HEK293 (cell line): ENCODE measurements around the gene CCDC73.

Experiments
- CTCF ChIA-PET: fragments of 350-600 bp; formaldehyde crosslinking; extraction: SDS; loops from one replicate; lab custom pipeline; 2021; ENCODE audit warnings: antibody characterized with exemption; lab: Yijun Ruan, JAX
- POLR2A ChIA-PET: fragments of 300-600 bp; formaldehyde crosslinking; extraction: SDS; loops from one replicate; lab custom pipeline; 2020; ENCODE audit warnings: antibody characterized with exemption, inconsistent platforms; lab: Yijun Ruan, JAX
- H3K27ac ChIP-seq: fragments of 200-500 bp; sonication (Bioruptor generic); 2 replicates; pipeline ENCODE4 v1.5.1; 2014; ENCODE audit warnings: low read depth, low read length, control low read depth, inconsistent platforms; ENCODE audit errors: extremely low read depth
- H3K36me3 ChIP-seq, 2 experiments: fragments of 200-500 bp in 1 of 2; sonication (Bioruptor generic) in 1 of 2; 1 replicate in 1 of 2; 2 replicates in 1 of 2; pipeline ENCODE4 v1.5.1; 2014 to 2017; ENCODE audit warnings: inconsistent platforms in 2 of 2, low read length in 2 of 2; ENCODE audit not compliant: control insufficient read depth in 2 of 2, insufficient read depth in 1 of 2
- H3K4me1 ChIP-seq: fragments of 200-500 bp; sonication (Bioruptor generic); 2 replicates; pipeline ENCODE4 v1.5.1; 2014; ENCODE audit warnings: mild to moderate bottlenecking, low read length, inconsistent platforms; ENCODE audit not compliant: control insufficient read depth, insufficient read depth
- H3K4me3 ChIP-seq: 2 replicates; pipeline ENCODE4 v1.5.1; 2011; ENCODE audit warnings: low read depth, mild to moderate bottlenecking, control low read depth, low read length, moderate library complexity
- H3K9me3 ChIP-seq: fragments of 200-500 bp; sonication (Bioruptor generic); 2 replicates; pipeline ENCODE4 v1.5.1; 2014; ENCODE audit warnings: low read depth, low read length, inconsistent platforms; ENCODE audit not compliant: control insufficient read depth, insufficient read depth
- GLI2 ChIP-seq: fragments of 450-650 bp; formaldehyde crosslinking; IDR thresholded peaks from 2 replicates; pipeline ENCODE4; 2017; ENCODE audit warnings: missing biosample characterization, missing genetic modification characterization, low read depth, borderline replicate concordance
- GLIS1 ChIP-seq: fragments of 450-650 bp; formaldehyde crosslinking; IDR thresholded peaks from 2 replicates; pipeline ENCODE4 v1.5.1; 2016; ENCODE audit warnings: missing biosample characterization, missing genetic modification characterization
- KLF1 ChIP-seq: fragments of 450-650 bp; formaldehyde crosslinking; IDR thresholded peaks from 2 replicates; pipeline ENCODE4 v1.5.1; 2016; ENCODE audit warnings: missing biosample characterization, missing genetic modification characterization
- KLF16 ChIP-seq: fragments of 450-650 bp; formaldehyde crosslinking; IDR thresholded peaks from 2 replicates; pipeline ENCODE4 v1.5.1; 2017; ENCODE audit warnings: missing biosample characterization, missing genetic modification characterization
- KLF8 ChIP-seq: fragments of 450-650 bp; formaldehyde crosslinking; IDR thresholded peaks from 2 replicates; pipeline ENCODE4 v1.5.1; 2016; ENCODE audit warnings: missing biosample characterization, missing genetic modification characterization
- ZBTB21 ChIP-seq: fragments of 450-650 bp; formaldehyde crosslinking; IDR thresholded peaks from 2 replicates; pipeline ENCODE4 v1.5.1; 2017; ENCODE audit warnings: missing biosample characterization, missing genetic modification characterization
- ZNF140 ChIP-seq: fragments of 450-650 bp; formaldehyde crosslinking; IDR thresholded peaks from 2 replicates; pipeline ENCODE4 v1.5.1; 2016; ENCODE audit warnings: missing biosample characterization, missing genetic modification characterization
- ZNF174 ChIP-seq: fragments of 450-650 bp; formaldehyde crosslinking; IDR thresholded peaks from 2 replicates; pipeline ENCODE4 v1.5.0; 2017; ENCODE audit warnings: missing biosample characterization, mild to moderate bottlenecking, missing genetic modification characterization
- ZNF175 ChIP-seq: fragments of 450-650 bp; formaldehyde crosslinking; IDR thresholded peaks from 2 replicates; pipeline ENCODE4 v1.5.1; 2016; ENCODE audit warnings: missing biosample characterization, missing genetic modification characterization
- ZNF350 ChIP-seq: fragments of 450-650 bp; formaldehyde crosslinking; IDR thresholded peaks from 2 replicates; pipeline ENCODE4 v1.5.0; 2017; ENCODE audit warnings: missing biosample characterization, mild to moderate bottlenecking, missing genetic modification characterization
- ZNF366 ChIP-seq: fragments of 450-650 bp; formaldehyde crosslinking; conservative IDR thresholded peaks from 2 replicates; pipeline ENCODE4 v1.5.1; 2016; ENCODE audit warnings: missing biosample characterization, missing genetic modification characterization
- ZNF394 ChIP-seq: fragments of 450-650 bp; formaldehyde crosslinking; IDR thresholded peaks from 2 replicates; pipeline ENCODE4 v1.5.1; 2016; ENCODE audit warnings: missing biosample characterization, missing genetic modification characterization, mild to moderate bottlenecking, moderate library complexity, borderline replicate concordance
- ZNF426 ChIP-seq: fragments of 450-650 bp; formaldehyde crosslinking; IDR thresholded peaks from 2 replicates; pipeline ENCODE4 v1.5.1; 2017; ENCODE audit warnings: missing biosample characterization, missing genetic modification characterization, mild to moderate bottlenecking, inconsistent platforms, moderate library complexity
- ZNF544 ChIP-seq: fragments of 450-650 bp; formaldehyde crosslinking; IDR thresholded peaks from 2 replicates; pipeline ENCODE4 v1.5.0; 2017; ENCODE audit warnings: missing biosample characterization, missing genetic modification characterization
- ZNF585B ChIP-seq: fragments of 450-650 bp; formaldehyde crosslinking; IDR thresholded peaks from 2 replicates; pipeline ENCODE4 v1.5.1; 2016; ENCODE audit warnings: missing biosample characterization, missing genetic modification characterization
- ZNF621 ChIP-seq: fragments of 450-650 bp; formaldehyde crosslinking; IDR thresholded peaks from 2 replicates; pipeline ENCODE4 v1.5.1; 2017; ENCODE audit warnings: missing biosample characterization, missing genetic modification characterization
- ZNF623 ChIP-seq: fragments of 450-650 bp; formaldehyde crosslinking; IDR thresholded peaks from 2 replicates; pipeline ENCODE4 v1.5.1; 2016; ENCODE audit warnings: missing biosample characterization, missing genetic modification characterization
- ZNF776 ChIP-seq: fragments of 450-650 bp; formaldehyde crosslinking; IDR thresholded peaks from 2 replicates; pipeline ENCODE4 v1.5.0; 2017; ENCODE audit warnings: missing biosample characterization, missing genetic modification characterization, borderline replicate concordance
- ZNF830 ChIP-seq: fragments of 450-650 bp; IDR thresholded peaks from 2 replicates; pipeline ENCODE4 v1.5.0; 2018; ENCODE audit warnings: missing biosample characterization, missing genetic modification characterization, low read depth, mild to moderate bottlenecking, moderate library complexity
- TF ChIP-seq, protein P1 (sequence below): fragments of 450-650 bp; formaldehyde crosslinking; IDR thresholded peaks from 2 replicates; pipeline ENCODE4 v1.5.1; 2016; ENCODE audit warnings: missing biosample characterization, missing genetic modification characterization
- TF ChIP-seq, protein P2 (sequence below): fragments of 450-650 bp; formaldehyde crosslinking; IDR thresholded peaks from 2 replicates; pipeline ENCODE4 v1.5.1; 2016; ENCODE audit warnings: missing biosample characterization, missing genetic modification characterization
- TF ChIP-seq, protein P3 (sequence below): fragments of 450-650 bp; formaldehyde crosslinking; IDR thresholded peaks from 2 replicates; pipeline ENCODE4 v1.5.1; 2016; ENCODE audit warnings: missing biosample characterization, missing genetic modification characterization
- TF ChIP-seq, protein P4 (sequence below): fragments of 450-650 bp; formaldehyde crosslinking; IDR thresholded peaks from 2 replicates; pipeline ENCODE4 v1.5.1; 2017; ENCODE audit warnings: missing biosample characterization, missing genetic modification characterization
- TF ChIP-seq, protein P5 (sequence below): fragments of 450-650 bp; formaldehyde crosslinking; IDR thresholded peaks from 2 replicates; pipeline ENCODE4 v1.5.1; 2016; ENCODE audit warnings: missing biosample characterization, missing genetic modification characterization

CCDC73 gene

DNA sequence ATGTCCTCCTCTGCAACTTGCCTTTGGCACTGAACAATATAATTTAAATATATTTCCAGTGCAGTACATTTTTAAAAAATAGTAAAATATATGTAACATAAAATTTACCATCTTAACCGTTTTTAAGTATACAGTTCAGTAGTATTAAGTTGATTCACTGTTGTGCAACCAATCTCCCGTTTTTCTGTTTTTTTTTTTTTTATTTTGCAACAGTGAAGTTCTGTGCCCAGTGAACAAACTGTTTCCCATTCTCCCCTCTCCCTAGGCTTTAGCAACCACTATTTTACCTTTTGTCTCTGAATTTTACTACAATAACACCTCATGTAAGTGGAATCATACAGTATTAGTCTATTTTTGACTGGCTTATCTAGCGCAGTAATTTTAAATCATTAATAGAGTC, 49.1 kb upstream of the CCDC73 start:
- TF ChIP-seq ZNF426 (tag by site-specific recombination), result no peak
- TF ChIP-seq ZNF366 (tag by site-specific recombination), result no peak
- no peak for TF ChIP-seq ZNF544
- TF ChIP-seq GLI2 (tag by site-specific recombination), result no peak
- TF ChIP-seq, protein P1, sequence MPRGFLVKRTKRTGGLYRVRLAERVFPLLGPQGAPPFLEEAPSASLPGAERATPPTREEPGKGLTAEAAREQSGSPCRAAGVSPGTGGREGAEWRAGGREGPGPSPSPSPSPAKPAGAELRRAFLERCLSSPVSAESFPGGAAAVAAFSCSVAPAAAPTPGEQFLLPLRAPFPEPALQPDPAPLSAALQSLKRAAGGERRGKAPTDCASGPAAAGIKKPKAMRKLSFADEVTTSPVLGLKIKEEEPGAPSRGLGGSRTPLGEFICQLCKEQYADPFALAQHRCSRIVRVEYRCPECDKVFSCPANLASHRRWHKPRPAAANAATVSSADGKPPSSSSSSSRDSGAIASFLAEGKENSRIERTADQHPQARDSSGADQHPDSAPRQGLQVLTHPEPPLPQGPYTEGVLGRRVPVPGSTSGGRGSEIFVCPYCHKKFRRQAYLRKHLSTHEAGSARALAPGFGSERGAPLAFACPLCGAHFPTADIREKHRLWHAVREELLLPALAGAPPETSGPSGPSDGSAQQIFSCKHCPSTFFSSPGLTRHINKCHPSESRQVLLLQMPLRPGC (tag by site-specific recombination), result no peak
- no peak for TF ChIP-seq ZNF585B
- no peak for TF ChIP-seq ZNF350
- no peak for TF ChIP-seq KLF8
- no peak for TF ChIP-seq ZNF394 (tag by site-specific recombination)
- no peak overlapping the region for H3K27ac ChIP-seq
- H3K9me3 ChIP-seq, result no peaks in the 10 kb centered on the region
- ChIA-PET POLR2A (no interaction called here), CTCF (no interaction called here)
- peaks cover 0 to 24% of the 10 kb centered on the region in 2 experiments; a peak in 1 of 3 replicates for H3K36me3 ChIP-seq
- H3K4me1 ChIP-seq, result no peaks in the 10 kb centered on the region
- H3K4me3 ChIP-seq, result no peak overlapping the region

DNA sequence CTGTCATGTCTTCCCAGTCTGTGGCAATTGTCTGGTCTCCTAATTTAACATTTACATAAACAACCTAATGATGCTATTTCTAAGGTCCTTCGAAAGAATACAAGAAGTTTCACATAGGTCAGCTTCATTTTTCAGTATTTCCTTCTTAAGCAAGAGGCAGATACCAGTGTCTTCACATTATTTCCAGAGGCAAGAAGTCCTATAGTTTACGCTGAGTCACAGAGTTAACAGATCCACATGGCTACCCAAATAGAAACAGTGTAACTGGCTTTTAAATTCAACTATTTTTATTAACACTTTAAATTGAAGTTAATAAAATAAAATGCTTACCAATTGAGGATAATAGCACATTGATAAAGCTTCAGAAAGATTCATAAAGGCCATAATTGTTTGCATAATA, 46.1 kb upstream of the CCDC73 start:
- Histone ChIP-seq H3K27ac (no peak overlapping the region), H3K4me3 (no peak overlapping the region), H3K36me3 (peaks cover 0 to 20% of the 10 kb centered on the region in 2 experiments; a peak in 1 of 3 replicates), H3K9me3 (no peaks in the 10 kb centered on the region), H3K4me1 (no peaks in the 10 kb centered on the region)
- no peak for TF ChIP-seq ZNF175
- TF ChIP-seq ZBTB21 (tag by site-specific recombination), result no peak
- no peak for TF ChIP-seq KLF16 (tag by site-specific recombination)
- no peak for TF ChIP-seq GLIS1 (tag by site-specific recombination)
- TF ChIP-seq ZNF776, result no peak
- TF ChIP-seq, protein P2, sequence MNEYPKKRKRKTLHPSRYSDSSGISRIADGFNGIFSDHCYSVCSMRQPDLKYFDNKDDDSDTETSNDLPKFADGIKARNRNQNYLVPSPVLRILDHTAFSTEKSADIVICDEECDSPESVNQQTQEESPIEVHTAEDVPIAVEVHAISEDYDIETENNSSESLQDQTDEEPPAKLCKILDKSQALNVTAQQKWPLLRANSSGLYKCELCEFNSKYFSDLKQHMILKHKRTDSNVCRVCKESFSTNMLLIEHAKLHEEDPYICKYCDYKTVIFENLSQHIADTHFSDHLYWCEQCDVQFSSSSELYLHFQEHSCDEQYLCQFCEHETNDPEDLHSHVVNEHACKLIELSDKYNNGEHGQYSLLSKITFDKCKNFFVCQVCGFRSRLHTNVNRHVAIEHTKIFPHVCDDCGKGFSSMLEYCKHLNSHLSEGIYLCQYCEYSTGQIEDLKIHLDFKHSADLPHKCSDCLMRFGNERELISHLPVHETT (tag by site-specific recombination), result no peak
- TF ChIP-seq ZNF623, result no peak
- no peak for TF ChIP-seq ZNF830 (tag by site-specific recombination)
- no peak for TF ChIP-seq KLF1 (tag by site-specific recombination)
- TF ChIP-seq, protein P3, sequence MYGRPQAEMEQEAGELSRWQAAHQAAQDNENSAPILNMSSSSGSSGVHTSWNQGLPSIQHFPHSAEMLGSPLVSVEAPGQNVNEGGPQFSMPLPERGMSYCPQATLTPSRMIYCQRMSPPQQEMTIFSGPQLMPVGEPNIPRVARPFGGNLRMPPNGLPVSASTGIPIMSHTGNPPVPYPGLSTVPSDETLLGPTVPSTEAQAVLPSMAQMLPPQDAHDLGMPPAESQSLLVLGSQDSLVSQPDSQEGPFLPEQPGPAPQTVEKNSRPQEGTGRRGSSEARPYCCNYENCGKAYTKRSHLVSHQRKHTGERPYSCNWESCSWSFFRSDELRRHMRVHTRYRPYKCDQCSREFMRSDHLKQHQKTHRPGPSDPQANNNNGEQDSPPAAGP, result no peak
- no peak for TF ChIP-seq ZNF621 (tag by site-specific recombination)
- no peak for TF ChIP-seq ZNF174 (tag by site-specific recombination)
- TF ChIP-seq, protein P4, sequence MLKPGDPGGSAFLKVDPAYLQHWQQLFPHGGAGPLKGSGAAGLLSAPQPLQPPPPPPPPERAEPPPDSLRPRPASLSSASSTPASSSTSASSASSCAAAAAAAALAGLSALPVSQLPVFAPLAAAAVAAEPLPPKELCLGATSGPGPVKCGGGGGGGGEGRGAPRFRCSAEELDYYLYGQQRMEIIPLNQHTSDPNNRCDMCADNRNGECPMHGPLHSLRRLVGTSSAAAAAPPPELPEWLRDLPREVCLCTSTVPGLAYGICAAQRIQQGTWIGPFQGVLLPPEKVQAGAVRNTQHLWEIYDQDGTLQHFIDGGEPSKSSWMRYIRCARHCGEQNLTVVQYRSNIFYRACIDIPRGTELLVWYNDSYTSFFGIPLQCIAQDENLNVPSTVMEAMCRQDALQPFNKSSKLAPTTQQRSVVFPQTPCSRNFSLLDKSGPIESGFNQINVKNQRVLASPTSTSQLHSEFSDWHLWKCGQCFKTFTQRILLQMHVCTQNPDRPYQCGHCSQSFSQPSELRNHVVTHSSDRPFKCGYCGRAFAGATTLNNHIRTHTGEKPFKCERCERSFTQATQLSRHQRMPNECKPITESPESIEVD (tag by site-specific recombination), result no peak
- TF ChIP-seq, protein P5, sequence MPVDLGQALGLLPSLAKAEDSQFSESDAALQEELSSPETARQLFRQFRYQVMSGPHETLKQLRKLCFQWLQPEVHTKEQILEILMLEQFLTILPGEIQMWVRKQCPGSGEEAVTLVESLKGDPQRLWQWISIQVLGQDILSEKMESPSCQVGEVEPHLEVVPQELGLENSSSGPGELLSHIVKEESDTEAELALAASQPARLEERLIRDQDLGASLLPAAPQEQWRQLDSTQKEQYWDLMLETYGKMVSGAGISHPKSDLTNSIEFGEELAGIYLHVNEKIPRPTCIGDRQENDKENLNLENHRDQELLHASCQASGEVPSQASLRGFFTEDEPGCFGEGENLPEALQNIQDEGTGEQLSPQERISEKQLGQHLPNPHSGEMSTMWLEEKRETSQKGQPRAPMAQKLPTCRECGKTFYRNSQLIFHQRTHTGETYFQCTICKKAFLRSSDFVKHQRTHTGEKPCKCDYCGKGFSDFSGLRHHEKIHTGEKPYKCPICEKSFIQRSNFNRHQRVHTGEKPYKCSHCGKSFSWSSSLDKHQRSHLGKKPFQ, result no peak
- TF ChIP-seq ZNF140 (tag by site-specific recombination), result no peak
- CTCF ChIA-PET, result interaction anchor here (0.8 kb wide), 2 partner anchors 9 to 23 kb away, joined by 3 to 4 read pairs; no protein-coding TSS in a partner anchor
- POLR2A ChIA-PET, result interaction anchor here (0.6 kb wide), 1 partner anchor 1030 kb away, joined by 4 read pairs; no protein-coding TSS in a partner anchor
